ENCODE data around the gene SMOC2. TPM values are rescaled to one million over a fixed set of nuclear protein-coding genes. Genes with fewer than 3 reads are reported as not detected.

Gene SMOC2
- total RNA-seq, 1 experiment from 2014 or later, result 0.42 TPM

GRCh38 chr6:168709390-168709789 lies 268.4 kb downstream of the SMOC2 start:
- H3K4me1 ChIP-seq (ENCODE audit: control insufficient read depth in 1 of 2, insufficient read depth in 2 of 2, low read length in 2 of 2), result peaks cover 0 to 6% of the 10 kb centered on the region in 2 experiments; a peak in 1 of 4 replicates
- no TSS peak for BruUV-seq (replicated peaks)
- ATAC-seq (no peak), DNase-seq (ENCODE audit: low read depth, low spot score) (no peak)
- no peaks in the 10 kb centered on the region for H3K79me2 ChIP-seq (ENCODE audit: insufficient read depth, low read length)
- H3K27ac ChIP-seq (ENCODE audit: low read depth, low read length), result no peak overlapping the region
- H4K20me1 ChIP-seq (ENCODE audit: insufficient read depth), result no peaks in the 10 kb centered on the region
- no peaks in the 10 kb centered on the region for H3K9me3 ChIP-seq (ENCODE audit: control insufficient read depth in 1 of 2, insufficient read depth in 1 of 2, low read depth in 1 of 2, low read length in 2 of 2)
- ChIA-PET RAD21 (ENCODE audit: low non-redundant PET in 1 of 2, low total read pairs in 2 of 2, uncharacterized antibody in 2 of 2, unreplicated experiment in 2 of 2) (no interaction called here), CTCF (no interaction called here), POLR2A (no interaction called here)
- no peaks in the 10 kb centered on the region for H3K9me2 ChIP-seq (ENCODE audit: insufficient read depth)
- H2AFZ ChIP-seq (ENCODE audit: low read depth, low read length, poor library complexity, severe bottlenecking), result no peak overlapping the region
- no peak overlapping the region for H3K4me3 ChIP-seq (replicated peaks in 1 of 2; ENCODE audit: low read depth in 1 of 2, low read length in 2 of 2)
- intact Hi-C loops (cut with micrococcal nuclease), result no loop called here
- TF ChIP-seq SRF (IDR thresholded peaks at IDR 0.05; ENCODE audit: low read depth) (no peak), FOSL1 (IDR thresholded peaks at IDR 0.05; ENCODE audit: low read depth) (no peak), TCF7L2 (IDR thresholded peaks at IDR 0.05; ENCODE audit: borderline replicate concordance, extremely low read depth, insufficient read depth, insufficient read length) (no peak), REST (IDR thresholded peaks at IDR 0.05; ENCODE audit: low read depth) (no peak), POLR2A (IDR thresholded peaks at IDR 0.05; ENCODE audit: borderline replicate concordance, extremely low read depth, insufficient read depth, insufficient read length) (no peak), SP1 (IDR thresholded peaks at IDR 0.05; ENCODE audit: low read depth) (no peak), CEBPB (IDR thresholded peaks at IDR 0.05; ENCODE audit: low read depth) (no peak), ZFX (IDR thresholded peaks at IDR 0.05) (no peak), EZH2phosphoT487 (IDR thresholded peaks at IDR 0.05; ENCODE audit: borderline replicate concordance) (no peak), POLR2AphosphoS5 (IDR thresholded peaks at IDR 0.05; ENCODE audit: low read depth, low read length) (no peak), SIN3A (IDR thresholded peaks at IDR 0.05; ENCODE audit: low read depth) (no peak), CTCF (IDR thresholded peaks at IDR 0.05 in 2 of 3, conservative IDR thresholded peaks at IDR 0.05 in 1 of 3; ENCODE audit: borderline replicate concordance in 1 of 3, insufficient read depth in 1 of 3, low read depth in 2 of 3, low read length in 2 of 3) (no peak), EZH2 (IDR thresholded peaks at IDR 0.05) (no peak), YY1 (IDR thresholded peaks at IDR 0.05; ENCODE audit: extremely low read depth, insufficient replicate concordance, low read depth, low read length) (no peak), JUND (IDR thresholded peaks at IDR 0.05) (no peak), EGR1 (IDR thresholded peaks at IDR 0.05; ENCODE audit: low read depth) (no peak), ATF3 (IDR thresholded peaks at IDR 0.05) (no peak), RAD21 (IDR thresholded peaks at IDR 0.05; ENCODE audit: low read depth) (no peak)
- no peak overlapping the region for H3K4me2 ChIP-seq (ENCODE audit: low read length)
- no peaks in the 10 kb centered on the region for H3K36me3 ChIP-seq (ENCODE audit: control insufficient read depth in 1 of 2, insufficient read depth in 2 of 2, low read length in 2 of 2)
- H3K9ac ChIP-seq (ENCODE audit: low read length), result no peak overlapping the region
- H3K27me3 ChIP-seq (ENCODE audit: insufficient read depth, low read length), result no peaks in the 10 kb centered on the region
